Epithelial cell of prostate (primary cell): ENCODE measurements around the gene DOCK8.
"Not testable (repeated sequence)": the region's sequence is repeated elsewhere in the genome, so short reads cannot be mapped to it uniquely, and the experiment has no call there.

Source experiments
- DNase-seq: peaks from one replicate; pipeline ENCODE4 v3.0.0-alpha.2; 2011; ENCODE audit warnings: low read depth, low spot score
- H3K27ac ChIP-seq: fragments of 450-650 bp; 2 replicates; pipeline ENCODE4 v1.5.1; 2017; ENCODE audit warnings: mild to moderate bottlenecking

Gene DOCK8

DNA sequence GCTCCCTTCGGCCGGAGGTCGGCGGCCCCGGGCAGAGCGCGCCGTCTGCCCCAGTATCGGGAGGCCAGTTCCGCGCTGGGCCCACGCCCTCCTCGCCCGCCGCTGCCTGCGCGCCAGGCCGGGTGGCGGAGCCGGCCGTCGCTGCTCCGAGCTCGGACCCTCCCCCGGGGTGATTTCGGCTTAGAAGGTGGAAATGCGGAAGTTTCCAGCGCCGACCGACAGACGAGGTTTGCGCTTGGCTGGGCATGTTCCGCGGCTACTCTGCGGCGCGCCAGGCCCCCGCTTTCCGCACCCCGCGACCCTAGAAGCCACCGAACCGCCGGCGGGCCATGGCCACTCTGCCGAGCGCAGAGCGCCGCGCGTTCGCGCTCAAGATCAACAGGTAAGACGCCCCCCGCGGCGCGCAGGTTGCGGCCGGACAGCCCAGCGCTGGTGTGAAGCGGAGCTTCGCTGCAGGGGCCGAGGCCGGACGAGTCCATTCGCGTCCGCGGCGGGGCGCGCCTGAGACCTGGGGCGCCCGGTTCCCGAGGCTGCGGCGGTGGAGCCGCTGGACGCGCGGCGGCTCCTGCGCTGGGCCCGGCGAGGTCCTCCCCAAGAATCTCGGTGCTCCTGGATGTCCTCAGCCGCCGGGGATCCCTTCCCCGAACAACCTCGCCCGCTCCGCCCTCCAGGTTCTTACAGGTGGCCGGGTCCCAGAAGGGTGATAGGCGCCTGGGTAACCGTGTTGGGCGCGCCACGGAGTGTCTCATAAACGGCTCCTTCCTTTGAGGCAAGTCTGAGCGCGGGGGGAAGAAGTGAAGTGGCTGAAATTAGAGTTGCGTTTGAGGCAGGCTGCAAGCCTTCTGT, at the start of gene DOCK8:
DOCK8 (plus strand) TSS at position 218 of the 846 bp plus-strand sequence; CDS start at position 330, 112 bp downstream.
- peak; percentile 10 for DNase-seq
- H3K27ac ChIP-seq = peak within 1 kb of the TSS; percentile 29

DNA sequence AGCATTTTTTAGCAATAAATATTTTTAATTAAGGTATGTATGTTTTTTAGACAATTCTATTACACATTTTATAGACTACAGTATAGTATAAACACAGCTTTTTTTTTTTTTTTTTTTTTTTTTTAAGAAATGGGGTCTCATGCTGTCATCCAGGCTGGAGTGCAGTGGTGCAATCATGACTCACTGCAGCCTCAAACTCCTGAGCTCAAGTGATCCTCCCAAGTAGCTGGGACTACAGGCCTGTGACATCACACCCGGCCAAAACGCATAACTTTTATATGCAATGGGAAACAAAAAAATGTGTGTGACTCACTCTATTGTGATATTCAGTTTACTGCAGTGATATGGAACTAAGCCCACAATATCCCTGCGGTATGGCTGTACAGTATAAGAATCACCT, 44.9 kb upstream of the DOCK8 start:
- H3K27ac ChIP-seq, DNase-seq: not testable (repeated sequence)

DNA sequence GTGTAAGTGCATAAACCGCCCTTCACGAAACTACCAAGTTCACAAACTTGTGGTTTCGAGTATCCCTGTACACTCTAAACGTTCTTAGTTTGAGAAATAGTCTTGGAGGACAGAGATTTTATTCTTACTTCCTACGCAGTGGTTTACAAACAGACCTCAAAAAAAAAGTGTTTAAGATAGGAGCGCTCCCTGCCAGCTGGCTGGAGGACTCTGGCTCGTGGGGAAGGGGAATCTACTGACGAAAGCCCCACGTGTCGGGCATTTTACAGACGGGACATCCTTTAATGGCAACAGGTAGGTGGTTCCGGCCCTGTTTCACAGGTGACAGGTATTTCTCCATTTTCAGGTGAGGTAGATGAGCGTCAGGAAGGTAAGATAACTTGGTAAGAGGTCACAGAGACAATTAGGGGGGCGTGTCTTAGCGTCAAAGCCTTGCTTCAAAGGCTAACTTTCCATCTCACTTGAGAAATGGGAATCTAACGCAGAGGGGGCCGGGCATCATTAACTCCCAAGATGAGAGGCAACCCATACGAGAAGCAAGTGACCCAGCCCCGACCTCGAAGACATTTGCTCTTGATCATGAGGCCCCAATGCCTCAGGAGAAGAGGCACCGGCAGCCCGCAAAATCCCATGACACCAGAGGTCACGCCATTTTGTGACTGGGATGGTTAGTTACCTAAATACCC, 36.4 kb upstream of the DOCK8 start:
- H3K27ac ChIP-seq, DNase-seq: not testable (repeated sequence)

GRCh38 chr9:178970-179383, 35.7 kb upstream of the DOCK8 start, which contains the start of gene ZNG1A:
TSS of gene ZNG1A (minus strand) at chr9:179056. CDS start at chr9:178969, 87 bp downstream.
- H3K27ac ChIP-seq, DNase-seq: not testable (repeated sequence)

DNA sequence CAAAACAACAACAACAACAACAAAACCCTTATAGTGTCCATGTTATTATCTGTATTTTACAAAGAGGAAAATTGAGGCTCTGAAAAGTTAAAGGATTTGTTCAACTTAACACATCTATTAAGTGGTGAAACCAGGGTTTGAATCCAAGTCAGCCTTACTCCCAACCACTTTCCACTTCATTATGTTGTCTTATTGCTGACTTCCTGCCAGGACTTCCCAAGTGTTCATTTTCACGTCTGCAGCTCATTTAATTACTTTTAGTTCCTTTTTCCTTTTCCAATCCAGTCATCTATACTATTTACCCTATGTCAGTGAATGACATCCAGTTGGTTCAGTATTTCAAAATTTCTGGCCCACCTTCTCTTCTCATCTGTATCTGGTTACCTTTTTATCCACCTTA, 15.1 kb upstream of the DOCK8 start:
- H3K27ac ChIP-seq, DNase-seq: not testable (repeated sequence)

DNA sequence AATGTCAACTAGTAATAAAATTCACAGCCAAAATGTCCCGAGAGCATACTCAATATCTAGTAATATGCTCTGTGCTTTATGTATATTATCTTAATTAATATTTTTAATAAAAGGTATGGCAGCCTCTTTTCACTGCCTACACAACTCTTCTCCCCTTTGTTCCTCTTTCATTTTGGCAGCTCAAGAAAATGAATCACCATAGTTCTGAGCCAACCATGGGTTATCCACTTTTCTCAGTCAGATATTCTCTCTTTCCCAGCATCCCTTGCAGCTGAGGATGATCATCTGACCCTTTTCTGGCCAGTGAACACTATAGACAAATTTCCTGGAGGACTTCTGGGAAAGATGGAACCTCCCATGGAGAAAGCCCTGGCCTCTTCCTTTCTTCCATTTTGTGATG, 8.2 kb upstream of the DOCK8 start:
- no peak for DNase-seq
- H3K27ac ChIP-seq = no peak overlapping the region

- no peak for DNase-seq
- no peak overlapping the region for H3K27ac ChIP-seq
Observed at GRCh38 chr9:209143-209758, 5.4 kb upstream of the DOCK8 start.

- DNase-seq = no peak
- H3K27ac ChIP-seq = no peak overlapping the region
Observed at GRCh38 chr9:211036-211435, 3.6 kb upstream of the DOCK8 start.

GRCh38 chr9:211557-211956, 3.1 kb upstream of the DOCK8 start:
- H3K27ac ChIP-seq = no peak overlapping the region
- DNase-seq = no peak

DNA sequence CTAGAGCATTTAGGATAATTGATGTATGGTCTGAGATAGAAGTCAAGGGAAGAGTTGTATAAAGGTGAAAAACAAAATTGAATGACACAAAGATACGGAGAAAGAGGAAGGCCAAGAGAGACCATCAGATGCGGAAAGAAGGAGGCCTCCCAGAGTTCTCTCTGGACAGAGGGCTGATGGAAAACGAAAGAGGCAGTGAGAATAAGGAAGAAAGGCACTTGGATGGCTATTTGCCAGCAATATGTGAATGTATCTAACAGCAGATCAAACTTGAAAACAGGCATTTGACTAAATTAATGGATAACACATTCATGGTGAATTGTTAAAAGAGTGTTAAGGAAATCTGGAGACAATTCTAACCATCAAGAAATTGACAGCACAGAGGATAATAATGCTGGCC, 2.4 kb upstream of the DOCK8 start:
- H3K27ac ChIP-seq = no peak overlapping the region

GRCh38 chr9:213901-214300, 764 bp upstream of the DOCK8 start:
- not testable (repeated sequence) for H3K27ac ChIP-seq

More for the DNA sequence above, 2.4 kb upstream of the DOCK8 start:
- DNase-seq = no peak

GRCh38 chr9:214351-214647, 366 bp upstream of the DOCK8 start:
- peak overlapping the region; percentile 29 for H3K27ac ChIP-seq
- DNase-seq = no peak

More at GRCh38 chr9:213901-214300, 764 bp upstream of the DOCK8 start:
- DNase-seq = not testable (repeated sequence)

DNA sequence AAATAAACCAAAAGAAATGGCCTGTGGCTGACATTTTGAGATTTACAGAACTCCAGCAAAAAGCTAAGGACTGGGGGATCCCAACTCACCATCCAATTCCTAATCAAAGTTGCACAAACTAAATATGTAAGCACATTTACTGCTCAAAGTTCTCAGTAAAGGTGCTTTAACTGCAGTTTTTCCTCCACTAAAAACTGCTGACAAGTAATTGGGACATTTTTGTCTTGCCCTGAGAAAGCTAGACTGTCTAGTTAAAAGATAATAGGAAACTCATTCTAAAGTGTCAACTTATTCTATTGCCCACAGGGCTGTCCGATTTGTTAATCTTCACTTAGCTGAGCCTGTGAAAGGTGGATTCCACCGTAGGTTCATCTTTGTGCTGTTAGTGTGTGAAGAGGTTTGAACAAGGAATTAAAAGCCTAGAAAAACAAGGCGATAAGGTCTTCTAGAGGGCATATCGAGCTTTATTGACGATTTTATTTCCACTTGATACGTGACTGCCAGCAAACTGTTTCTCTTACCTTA, 1.0 kb downstream of the DOCK8 start:
- DNase-seq = no peak
- H3K27ac ChIP-seq = no peak overlapping the region

GRCh38 chr9:216866-217265, 2.2 kb downstream of the DOCK8 start:
- H3K27ac ChIP-seq = no peak overlapping the region
- no peak for DNase-seq

DNA sequence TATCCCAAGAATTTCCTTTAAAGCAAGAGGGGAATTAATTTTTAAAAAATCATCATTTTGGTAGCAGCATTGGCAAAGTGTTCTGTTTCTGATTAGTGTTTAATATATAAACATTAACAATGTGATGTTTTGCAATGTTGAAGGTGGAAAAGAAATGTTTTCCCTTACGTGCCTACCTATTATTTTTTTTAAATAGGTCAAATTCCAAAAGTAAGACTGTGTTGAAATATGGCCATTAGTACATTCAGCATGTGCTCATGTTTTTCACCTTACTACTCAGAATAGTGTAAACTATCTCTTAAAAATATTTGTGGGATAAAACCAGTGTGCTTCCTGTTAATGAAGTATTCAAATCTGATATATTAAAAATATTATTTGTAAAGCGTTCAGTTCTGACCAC, 3.3 kb downstream of the DOCK8 start:
- DNase-seq = no peak
- no peak overlapping the region for H3K27ac ChIP-seq

- H3K27ac ChIP-seq, DNase-seq: not testable (repeated sequence)
Observed at GRCh38 chr9:219036-219435, 4.4 kb downstream of the DOCK8 start.

- no peak for DNase-seq
- H3K27ac ChIP-seq = no peak overlapping the region
Observed at GRCh38 chr9:219670-220365, 5.2 kb downstream of the DOCK8 start.

DNA sequence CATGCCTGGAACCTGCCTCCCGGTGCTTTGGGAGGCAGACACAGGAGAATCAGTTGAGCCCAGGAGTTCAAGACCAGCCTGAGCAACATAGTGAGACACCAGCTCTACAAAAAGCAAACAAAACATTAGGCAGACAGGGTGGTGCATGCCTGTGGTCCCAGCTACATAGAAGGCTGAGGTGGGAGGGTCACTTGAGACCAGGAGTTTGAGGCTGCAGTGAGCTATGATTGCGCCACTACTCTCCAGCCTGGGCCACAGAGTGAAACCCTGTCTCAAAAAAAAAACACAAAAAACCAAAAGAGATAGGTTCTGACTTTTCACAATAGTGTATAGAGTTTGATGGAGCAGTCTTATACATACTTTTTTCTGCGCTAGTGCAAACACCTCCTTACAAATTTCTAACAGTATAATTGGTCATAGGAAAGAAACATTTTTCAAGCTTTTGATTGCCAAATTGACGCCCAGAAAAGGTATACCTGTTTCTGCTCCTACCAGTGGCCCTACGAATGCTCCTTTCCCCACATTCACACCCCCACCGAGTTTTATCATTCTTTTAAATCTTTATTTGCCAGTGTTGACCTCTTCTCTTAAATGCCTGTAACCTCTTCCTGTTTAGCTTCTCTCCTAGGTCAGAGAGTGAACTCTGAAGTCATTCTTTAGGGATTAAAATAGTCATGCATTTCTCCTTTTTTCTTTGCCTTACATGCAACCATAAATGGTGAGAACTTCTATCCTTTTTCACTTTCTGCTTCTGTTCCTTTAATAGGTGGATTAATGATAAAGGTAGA, 7.5 kb downstream of the DOCK8 start:
- no peak overlapping the region for H3K27ac ChIP-seq
- no peak for DNase-seq

DNA sequence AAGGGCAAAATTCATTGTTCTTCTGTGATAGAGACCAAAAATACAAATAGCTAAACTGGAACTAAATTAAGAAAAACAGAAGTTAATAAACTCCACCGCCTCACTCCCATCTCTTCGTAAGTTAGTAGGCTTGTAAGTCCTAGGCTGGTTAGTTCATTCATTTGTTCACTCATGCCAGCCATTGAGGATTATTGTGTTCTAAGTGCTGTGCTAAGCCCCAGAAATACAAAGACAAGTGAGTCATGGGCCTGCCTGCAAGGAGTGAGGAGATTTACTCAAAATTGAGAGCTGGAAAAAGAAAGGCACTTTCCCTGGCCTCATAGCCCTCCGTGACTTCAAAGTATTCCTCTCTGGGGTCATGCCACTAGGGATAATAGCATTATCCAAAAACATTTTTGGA, 8.5 kb downstream of the DOCK8 start:
- H3K27ac ChIP-seq = no peak overlapping the region
- no peak for DNase-seq

DNA sequence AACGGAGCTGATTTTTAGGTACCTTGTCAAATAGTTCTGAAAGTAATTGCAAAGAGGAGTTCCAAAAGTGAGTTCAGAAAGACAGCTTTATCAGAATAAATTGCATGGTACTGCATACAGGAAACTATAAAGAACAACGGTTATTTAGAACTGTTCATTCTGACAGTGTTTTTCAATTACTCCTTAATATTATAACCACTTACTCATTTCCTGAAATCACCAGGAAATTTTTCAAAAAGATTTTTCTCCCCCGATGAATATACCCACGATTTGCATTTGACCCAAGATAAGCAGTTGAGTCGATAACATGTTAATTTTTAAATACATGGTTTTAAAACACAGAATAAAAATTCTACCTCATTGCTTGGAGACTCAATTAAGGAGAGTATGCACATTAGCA, 9.4 kb downstream of the DOCK8 start:
- no peak for DNase-seq
- H3K27ac ChIP-seq = no peak overlapping the region
